HG03139 (cell line): ENCODE measurements around the gene PFDN6.
A peak's percentile ranks its signal among the peaks of the same experiment; 100 is the strongest.

ENCODE experiments used
- ATAC-seq: cut with Tn5 transposase; IDR thresholded peaks from one replicate; pipeline ENCODE4 v1.9.1; 2021; ENCODE audit not compliant: unreplicated experiment

Gene PFDN6

DNA sequence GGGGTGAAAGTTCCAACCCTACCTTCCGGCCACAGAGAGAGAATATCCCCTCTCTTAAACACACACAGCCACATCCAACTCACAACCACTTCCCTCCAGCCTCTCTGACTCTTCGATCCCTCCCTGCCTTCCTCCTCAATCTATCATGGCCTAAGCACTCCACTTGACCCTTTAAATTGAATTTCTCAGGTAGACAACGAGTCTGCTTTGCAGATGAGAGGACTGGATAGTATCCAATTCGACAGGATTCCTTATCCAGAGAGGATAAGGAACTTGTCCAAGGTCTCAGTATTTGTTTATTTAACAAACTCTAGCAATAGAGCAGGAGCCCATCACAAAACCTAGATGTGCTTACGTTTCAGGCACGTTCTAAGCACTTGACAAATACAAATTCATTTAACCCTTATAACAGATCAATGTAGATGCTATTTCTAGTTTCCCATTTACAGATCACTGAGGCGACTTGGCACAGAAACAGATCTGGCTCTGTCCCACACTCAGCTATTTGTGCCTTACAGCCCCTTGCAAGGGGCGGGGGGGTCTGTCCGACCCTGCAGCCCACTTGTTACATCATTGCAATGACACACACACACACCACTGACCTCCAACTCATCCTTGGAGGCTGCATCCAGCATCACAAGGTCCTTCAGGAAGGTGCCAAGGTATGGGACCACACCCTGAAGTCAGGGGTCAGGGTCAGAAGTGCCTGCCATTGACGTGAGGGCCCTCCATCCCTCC lies 4.9 kb downstream of the PFDN6 start:
- no peak for ATAC-seq

GRCh38 chr6:33295621-33296369 lies 6.4 kb downstream of the PFDN6 start:
- no peak for ATAC-seq

GRCh38 chr6:33296797-33297405 lies 7.5 kb downstream of the PFDN6 start:
- ATAC-seq: no peak

DNA sequence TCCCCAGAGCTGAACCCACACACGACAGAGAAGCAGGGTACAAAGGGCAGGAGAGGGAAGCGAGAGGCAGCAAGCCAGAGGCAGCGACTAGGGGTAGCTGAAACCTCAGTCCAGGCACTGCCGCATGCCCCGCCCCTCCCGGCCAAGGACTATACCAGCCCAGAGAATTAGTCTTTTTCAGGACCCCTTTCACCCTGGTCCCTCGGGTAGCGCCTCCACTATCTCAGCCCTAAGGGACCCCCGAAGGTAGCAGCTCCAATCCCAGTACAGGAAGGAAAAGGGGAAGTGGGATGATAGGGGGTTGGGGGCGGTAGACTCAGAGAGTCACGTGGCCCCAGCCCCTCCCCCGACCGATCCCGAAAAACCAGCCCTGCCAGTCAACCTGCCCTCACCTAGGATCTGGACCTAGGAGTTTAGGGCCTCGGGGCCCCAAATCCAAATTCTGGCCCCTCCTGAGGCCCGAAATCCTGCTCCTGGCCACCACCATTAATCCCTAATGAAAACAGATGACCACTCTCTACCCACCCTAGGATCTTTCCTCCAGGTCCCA lies 8.1 kb downstream of the PFDN6 start:
- no peak for ATAC-seq

DNA sequence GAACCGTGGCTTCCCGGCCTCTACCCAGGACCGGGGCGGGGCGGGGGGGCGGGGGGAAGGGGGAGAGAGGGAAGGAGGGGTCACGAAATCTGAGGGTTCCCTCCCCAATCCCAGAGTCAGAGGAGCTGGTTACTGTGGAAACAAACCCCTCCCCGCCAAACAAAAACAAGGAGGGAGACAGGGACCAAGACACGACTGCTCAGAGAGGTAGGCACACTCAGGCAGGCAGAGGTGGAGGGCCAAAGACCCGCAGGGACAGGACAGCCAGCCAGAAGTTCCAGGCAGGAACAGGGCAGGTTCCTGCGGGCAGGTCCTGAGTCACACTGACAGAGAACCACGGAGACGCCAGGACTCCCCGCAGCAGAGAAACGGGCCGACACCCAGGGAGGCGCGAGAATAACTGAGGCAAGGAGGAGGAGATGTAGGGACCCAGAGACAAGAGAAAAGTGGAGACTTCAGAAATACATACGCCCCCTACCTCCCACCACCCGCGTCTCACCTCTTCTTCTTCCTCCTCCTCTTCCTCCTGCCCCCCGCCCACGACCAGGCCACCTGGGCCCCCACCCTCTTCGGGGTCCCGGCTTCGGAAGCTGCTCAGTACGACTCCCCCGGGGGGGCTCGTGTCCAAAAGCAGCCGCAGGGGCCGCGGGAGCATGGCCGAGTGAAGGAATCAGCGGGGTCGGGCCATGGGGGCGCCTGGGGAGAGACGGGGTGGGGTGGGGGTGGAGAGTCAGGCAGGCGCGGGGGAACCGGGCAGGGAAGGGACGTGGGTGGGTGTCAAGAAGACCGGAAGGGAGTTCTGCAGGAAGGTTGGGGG lies 8.8 kb downstream of the PFDN6 start:
- no peak for ATAC-seq

GRCh38 chr6:33298773-33299236 lies 9.4 kb downstream of the PFDN6 start, which contains the start of gene RGL2:
Gene RGL2, minus strand, starts transcription at chr6:33298942. Its CDS starts 332 bp downstream, at chr6:33298610.
- peak; percentile 9 for ATAC-seq

- peak; percentile 57 for ATAC-seq
Measured at GRCh38 chr6:33299237-33299944, 10.0 kb downstream of the PFDN6 start.

GRCh38 chr6:33301877-33302276 lies 12.5 kb downstream of the PFDN6 start:
- no peak for ATAC-seq

DNA sequence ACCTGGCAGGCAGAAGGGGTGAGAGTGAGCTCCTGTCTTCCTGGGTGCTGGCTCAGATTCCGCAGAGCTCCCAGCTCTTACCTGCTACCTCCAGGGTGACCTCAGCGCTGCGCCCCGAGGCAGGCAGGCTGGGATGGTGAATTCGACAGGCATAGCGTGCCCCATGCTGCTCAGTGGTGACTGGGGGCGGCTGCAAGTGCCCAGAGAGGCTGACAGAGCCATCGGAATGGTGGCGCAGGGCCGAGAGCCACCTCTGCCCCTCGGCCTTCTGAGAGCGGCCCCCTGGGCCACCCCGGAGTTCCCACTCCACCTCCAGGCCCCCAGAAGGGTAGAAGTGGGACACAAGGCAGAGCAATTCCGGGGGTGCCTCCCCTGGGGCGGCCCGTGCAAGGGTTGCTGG lies 14.8 kb downstream of the PFDN6 start:
- no peak for ATAC-seq

DNA sequence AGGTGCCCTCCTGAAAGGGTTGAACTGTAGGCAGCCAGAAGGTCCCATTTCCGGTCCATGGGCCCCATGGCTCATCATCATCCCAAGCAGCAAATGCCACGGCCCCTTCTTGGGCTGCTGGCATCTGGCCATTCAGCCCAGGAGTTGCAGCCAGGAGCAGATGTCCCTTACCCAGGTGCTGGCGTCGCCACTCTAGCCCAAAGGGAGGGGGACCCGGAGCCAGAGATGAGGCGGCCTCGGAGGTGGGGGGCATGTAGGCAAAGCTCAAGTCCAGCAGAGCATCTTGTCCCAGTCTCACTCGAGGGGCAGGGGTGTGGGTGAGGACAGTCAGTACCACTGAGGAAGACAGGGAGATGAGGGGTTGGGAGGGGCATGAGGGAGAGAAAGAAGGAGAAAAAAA lies 15.7 kb downstream of the PFDN6 start:
- no peak for ATAC-seq

GRCh38 chr6:33306356-33306755 lies 17.0 kb downstream of the PFDN6 start:
- no peak for ATAC-seq

DNA sequence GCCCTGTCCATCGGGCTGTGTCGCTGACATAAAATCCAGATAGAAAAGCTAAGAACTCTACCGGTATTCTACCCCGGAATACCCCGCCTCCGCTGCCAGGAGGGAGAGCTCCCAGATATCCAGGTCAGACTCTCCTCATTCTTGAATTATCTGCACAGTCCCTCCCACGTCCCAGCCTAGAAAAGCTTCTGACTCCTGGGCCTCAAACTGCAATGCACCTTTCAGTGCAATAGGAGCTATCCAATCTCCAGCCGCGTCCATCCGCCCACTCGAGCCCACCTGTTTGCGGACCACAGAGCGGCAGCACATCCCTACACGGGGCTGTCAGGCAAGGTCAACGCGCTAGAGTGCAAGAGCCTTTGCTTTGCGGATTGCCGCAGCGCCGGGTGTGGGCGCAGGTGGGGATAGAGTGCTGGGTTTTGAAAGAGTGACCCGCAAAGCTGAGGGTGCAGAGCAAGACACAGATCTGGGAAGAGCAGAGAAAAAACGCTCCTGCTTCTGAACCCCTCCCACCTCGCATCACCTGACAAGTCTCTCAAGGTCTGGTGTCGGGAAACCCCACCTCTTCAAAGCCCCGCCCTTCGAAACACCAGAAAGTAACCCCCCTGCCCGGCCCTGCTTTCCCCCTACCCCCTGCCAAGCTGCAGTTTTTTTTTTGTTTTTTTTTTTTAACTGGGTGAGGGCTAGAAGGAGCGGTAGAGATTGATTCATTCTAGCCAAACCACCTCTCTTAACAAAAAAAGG lies 23.1 kb downstream of the PFDN6 start:
- no peak for ATAC-seq

DNA sequence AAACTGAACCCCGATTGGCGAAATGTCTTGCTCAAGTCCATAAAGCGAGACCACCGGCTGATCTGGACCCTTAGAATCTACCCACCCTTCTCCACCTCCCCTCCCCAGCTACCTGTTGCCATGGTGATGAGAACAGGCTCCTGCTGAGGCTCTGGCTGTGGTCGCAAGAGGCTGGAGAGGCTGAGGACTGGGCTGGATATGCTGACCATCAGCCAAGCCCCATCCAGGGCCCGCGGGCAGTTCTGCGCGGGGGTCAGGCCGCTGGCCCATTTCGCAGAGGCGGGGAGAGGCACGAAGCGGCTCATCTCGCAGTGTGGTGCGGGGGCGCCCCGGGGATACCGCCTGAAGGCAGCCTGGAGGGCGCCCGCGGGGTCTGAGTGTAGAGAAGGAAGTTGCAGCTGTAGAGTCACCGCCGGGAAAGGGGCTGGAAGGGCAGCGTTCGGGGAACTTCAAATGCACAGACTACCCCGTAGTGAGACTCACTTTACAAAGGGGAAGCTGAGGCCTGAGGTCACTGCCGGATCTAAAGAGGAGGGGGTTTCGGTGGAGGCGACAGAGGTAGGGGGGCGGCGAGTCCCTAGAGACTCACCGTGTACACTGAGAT lies 23.8 kb downstream of the PFDN6 start:
- peak; percentile 6 for ATAC-seq

DNA sequence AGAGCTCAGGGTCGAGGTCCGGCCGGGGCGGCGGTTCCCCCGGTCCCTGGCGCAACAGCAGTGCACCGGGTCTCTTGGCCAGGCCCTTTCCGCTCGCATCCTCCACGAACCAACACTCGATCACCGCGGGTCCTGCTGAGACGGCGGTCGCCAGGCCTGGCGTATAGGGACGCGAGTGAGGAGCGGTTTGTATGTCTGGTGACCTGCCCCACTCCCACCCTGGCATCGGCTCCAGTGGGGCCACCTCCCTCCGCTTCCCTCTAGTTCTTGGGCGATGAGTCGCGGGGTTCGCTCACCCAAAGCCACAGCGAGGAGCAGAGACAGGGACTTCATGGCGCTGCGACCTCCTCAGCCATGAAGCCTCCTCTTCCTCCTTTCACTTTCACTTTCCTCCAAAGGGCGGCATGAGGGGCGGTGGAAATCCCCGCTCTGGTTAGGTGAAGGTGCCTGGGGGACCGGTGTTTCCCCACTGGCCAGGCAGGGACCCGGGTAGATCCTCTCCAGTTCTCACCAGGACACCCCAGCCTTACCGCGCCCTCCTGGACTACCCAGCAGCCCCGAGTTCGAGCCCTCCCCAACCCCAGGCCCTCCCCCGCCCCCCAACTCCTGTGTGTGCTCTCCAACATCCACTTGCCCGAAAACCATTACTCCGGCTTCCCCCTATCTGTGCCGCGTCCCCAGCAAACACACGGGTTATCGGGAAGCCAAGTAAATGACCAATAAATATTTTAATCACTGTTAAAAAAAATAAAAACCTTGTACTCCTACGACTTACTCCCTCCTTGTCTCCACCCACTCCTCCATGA lies 24.5 kb downstream of the PFDN6 start, which contains the start of gene TAPBP:
Gene TAPBP, minus strand, starts transcription at position 370 of the 806 bp plus-strand sequence. Its CDS starts 37 bp downstream, at position 333.
- peak; percentile 30 for ATAC-seq

DNA sequence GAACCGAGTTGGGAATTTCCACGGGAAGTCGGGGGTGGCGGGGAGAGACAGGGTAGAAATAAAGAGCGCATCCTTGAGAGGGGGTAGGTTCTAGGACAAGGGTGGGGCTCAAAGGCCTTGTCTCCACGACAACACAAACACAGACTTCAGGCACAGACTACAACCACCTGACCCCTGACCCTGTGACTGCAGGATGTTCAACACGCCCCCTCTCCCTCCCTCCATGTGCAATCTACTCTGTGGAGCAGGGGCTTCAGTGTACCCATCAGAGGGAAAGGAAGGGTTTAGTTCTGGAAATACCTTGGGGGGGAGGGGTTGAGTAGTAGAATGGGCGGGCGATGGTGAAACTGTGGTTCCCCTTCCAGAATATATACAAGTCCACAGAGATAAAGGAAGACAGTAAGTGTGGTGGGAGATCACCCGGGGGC lies 25.1 kb downstream of the PFDN6 start:
- ATAC-seq: no peak

GRCh38 chr6:33314943-33315792 lies 25.8 kb downstream of the PFDN6 start:
- no peak for ATAC-seq
